CD4-positive, alpha-beta T cell treated with Interleukin-17A for 1 hour (primary cell): Measurements from ENCODE around the gene ITGB1BP1.

Experiments used
- DNase-seq: peaks from one replicate; pipeline ENCODE4 v3.0.0-alpha.2; 2020

ITGB1BP1 gene

DNA sequence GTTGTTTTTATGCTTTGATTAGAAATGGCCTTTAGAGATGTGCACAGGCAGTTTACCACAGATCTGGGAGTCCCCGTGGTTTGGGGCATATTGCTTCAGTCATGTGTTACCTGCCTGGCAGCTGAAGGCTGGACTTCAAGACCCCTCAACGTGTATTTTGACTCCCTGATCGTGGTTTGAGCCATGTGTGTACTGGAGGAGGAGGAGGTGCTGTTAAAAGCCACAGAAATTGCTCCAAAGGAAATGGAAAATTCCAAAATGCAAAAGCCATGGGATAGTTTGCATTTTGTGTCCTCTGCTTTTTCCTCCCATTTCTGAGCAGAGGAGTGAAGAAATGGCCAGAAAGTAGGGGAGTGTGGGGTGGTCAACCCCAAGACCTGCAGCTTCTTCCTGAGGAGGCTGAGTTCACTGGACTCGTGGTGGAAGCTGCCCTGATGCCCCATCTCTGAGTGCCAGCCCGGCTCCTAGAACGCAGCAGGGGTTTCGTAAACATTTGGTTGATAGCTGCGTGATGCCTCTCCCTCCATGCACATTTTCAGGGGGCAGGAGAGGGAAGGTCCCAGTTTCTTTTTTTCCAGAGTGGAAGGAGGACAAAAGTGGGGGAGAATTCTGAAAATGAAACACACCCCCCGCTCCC, 45.7 kb downstream of the ITGB1BP1 start:
- DNase-seq = no peak

DNA sequence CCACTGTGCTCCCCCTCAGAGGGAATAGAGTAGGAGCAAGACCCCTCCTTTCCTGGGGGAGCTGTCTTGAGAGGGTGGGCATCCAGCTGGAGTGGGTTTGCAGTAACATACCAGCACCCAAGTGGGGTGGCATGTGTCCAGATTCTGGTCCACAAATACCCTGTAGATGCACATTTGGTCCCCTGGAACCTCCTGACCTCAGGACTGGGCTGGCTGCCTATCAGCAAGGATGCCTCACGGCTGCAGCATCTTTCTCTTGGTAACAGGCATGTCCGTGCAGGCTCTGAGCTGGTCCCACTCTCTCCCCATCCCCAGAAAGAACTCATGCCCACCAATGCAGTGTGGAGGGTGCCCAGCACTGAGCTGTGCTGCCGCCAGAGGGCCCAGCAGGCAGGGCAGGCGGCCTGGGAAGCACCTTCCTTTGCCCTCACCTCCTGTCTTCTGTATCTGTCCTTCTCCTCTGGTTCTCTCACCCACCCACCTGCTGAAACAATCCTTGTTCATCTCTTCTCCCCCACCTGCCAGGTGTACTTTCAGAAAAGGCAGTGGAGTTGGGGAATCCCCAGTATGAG, 47.4 kb downstream of the ITGB1BP1 start:
- no peak for DNase-seq

DNA sequence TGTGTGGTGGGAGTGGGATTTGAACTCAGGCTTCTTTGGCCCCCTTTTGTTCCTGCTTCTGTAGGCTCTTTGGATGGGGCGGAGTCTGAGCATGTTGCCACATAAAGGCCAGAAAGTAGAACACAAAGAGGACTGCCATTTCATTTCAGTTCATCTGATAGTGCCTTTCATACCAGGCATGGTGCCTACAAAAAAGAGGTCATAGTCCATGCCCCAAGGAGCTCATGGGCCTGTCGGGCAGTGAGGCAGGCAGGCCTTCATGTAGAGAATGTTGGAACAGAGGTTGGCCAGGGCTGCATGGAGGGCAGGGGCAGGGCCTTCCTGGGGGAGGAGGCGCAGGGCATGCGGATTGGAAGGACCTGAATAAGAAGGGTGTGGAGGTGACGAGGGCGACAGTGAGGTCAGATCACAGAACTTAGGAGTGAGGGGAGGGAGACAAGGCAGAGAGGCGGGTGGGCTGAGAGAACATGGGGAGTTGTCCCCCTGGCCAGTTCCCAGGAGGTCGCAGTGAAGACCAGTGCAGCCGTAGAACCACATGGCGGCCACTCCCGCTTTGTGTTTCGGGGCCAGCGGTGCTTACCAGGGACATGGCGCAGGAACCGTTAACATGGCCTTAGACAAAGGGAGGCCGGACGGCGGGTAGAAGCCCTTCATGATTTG, 49.1 kb downstream of the ITGB1BP1 start:
- no peak for DNase-seq

DNA sequence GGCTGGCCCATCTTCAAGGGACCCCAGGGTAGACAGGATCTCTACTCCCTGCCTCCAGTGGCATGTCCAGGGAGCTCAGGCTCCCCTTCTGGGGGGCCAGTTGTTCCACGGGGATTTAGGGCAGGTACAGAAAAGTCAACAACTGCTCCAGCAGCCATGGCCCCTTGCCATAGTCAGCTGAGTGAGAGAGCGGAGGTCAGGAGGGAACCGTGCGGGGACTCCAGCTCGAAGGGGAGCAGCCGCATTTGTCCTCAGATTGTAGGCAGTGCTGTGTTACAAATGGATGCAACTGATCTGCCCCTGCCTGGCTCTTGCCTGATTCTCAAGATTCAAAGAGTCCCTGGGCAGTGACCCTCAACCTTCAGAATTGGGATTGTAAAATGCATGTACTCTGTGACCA, 49.9 kb downstream of the ITGB1BP1 start:
- no peak for DNase-seq

DNA sequence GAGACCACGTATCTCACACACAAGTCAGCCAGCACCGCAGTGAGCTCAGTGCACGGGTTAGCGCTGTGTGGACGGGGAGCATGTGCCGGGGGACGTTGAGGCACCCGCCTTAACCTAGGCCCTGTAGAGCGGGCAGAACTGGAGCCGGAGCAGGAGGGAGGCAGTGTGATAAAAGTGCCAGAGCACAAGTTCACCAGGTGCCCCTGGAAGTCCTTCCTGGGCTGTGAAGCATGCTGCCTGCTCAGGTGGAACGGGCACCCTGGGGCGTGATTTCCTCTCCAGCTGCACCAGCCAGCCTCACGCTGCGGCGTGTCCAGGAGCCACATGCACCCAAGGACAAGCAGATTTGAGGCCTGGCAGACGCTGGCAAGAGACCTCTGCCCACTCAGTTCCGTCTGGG, 50.3 kb downstream of the ITGB1BP1 start:
- DNase-seq = no peak

DNA sequence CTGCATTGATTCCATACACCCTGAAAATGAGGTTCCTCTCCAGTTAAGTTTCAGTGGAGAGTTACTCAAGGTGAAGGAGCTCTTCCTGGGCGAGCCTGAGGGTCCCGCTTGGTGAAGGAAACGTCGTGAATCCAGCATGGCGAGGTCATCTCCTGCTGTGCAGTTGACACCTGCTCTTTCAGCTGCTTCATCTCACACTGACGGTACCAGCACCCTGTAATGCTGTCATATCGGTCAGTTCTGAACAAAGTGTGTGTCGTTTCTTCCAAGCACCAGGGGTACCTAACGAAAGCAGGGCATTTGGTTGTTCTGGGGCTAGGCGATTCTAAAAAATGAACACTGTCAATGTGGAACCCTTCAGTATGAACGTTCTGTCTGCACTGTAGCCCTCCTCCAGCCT, 52.6 kb downstream of the ITGB1BP1 start:
- no peak for DNase-seq

DNA sequence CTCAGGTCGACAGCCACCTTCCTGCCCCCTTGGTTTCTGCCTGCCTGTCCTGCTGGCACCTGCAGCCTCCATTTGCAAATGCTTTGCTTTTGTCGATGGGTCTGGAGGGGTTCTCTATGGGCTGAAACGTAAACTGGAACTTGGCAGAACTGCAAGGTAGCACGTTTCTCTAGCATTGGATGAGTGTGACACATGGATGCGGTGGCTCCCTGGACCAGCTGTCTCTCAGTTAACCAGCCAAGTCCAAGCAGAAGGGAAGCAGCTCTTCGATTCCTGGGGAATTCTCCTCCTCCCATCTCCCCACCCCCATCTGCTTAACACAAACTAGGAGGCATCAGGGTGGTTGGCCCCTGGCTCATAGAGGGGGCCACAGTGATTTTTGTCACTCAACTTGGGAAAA, 57.3 kb downstream of the ITGB1BP1 start:
- DNase-seq = no peak

DNA sequence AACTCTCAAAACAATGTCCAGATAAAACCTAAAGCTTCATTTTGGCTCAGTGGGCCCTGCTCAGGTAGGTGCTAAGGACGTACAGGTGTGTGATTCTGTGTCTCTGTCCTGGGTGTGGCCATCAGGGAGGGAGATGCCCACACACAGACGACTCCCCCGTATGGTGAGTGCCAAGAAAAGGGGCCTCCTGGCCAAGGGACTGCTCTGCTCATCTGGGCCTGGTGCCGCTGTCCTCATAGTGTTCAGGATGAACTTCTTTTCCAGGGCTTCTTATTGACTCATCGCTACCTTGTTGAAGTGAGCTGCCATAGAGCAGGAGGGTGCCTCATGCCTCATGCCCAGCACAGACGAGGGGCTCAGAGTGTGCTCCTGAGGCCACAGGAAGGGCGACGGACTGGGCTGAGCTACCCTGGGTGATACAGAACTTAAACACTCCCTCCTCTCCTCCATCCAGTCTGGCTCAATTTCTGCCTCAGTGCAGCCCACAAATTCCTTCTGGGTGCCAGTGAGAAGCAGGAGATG, 57.8 kb downstream of the ITGB1BP1 start:
- no peak for DNase-seq

DNA sequence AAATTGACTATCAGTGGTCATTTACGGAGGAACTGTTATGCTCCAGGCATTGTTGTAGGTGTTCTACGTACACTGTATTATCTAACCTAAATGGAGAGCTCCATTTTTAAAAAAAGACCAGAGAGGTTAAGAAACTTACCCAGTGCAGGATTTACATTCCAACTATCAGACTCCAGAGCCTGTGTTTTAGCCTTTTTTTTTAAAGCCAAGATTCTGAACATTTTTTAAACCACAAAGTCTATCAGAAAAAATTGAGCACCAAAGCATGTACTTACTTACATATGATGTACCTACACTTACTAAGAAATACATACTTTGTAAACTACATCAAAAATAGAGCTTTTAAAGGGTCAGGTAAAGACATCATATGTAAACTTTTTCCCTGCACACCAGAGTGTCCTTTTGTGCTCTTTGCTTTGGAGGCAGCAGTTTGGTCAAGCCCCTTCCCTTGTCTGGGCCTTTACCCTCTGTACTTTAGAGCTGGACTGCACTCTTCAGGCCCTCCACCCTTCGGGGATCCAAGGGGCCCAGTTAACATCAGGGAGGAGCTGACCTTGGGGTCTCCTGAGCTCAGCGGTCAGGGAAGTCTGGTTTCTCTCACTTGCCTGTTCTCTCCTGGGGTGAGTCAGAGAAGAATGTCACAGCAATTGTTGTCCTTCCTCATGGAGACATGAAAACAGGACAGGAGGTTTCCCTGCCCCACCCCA, 58.4 kb downstream of the ITGB1BP1 start:
- DNase-seq = no peak

DNA sequence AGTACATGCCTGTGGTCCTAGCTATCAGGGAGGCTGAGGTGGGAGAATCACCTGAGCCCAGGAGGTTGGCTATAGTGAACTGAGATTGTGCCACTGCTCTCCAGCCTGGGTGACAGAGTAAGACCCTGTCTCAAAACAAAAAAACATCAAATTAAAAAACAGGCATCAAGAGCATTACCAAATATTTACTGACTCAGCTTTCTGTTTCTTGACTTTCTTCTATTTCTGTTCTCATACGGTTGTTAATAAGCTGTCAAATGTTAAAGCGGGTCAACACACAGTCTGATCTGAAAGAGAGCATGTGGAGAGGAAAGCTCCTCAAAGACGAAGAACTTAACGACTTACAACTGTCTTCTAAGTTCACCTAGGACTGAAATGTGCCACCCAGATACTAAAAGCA, 59.0 kb downstream of the ITGB1BP1 start:
- no peak for DNase-seq

DNA sequence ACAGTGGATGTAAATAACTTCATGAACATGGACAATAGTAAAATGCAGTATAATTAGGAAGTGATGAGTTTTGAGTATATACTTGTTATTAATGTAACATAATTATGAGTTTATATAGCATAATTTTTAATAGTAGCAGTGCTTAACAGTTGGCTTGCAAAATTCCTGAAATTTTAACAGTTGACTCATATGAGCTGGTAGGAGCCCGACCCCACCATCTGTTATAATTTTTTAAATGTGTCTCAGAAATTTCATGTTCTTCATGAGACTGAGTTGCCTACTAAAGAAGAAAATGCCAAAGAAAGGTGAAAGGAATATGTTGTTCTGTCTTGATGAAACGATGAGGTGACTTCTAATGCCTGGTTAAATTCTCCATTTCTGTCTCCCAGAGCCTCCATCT, 62.6 kb downstream of the ITGB1BP1 start:
- DNase-seq = no peak

DNA sequence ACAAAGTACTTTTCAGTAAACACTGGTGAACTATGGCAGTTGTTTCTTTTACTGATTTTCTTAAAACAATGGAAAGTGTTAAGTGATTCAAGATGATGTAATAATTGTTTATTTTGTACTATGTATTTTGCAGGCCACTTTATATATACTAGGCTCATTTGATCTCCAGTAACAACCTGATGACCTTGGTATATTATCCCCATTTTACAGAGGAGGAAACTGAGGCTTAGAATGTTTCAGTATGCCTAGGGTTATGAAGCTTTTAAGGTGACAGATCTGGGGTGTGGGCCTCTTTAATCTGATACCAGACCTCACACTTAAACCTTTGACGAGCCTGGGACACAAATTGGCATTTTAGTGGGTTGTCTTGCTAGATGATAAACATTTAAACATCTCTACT, 63.2 kb downstream of the ITGB1BP1 start:
- no peak for DNase-seq

DNA sequence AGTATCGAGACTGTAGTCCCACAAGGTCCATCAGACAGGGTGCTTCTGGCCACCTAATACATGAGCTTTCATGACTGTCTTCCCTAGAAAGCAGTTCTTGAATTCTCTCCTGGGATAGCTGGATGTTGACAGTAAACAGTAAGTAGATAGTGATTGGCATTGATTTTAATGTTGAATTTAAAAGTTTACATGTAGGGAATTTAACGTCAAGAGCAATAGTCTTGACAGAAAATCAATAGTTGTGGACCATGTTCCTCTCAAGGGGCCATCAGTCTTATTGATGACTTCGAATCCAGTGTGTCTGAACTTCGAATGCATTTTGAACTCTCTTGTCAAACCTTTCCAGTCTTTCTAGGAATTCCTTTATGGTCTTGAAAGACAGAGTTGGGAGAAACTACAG, 63.9 kb downstream of the ITGB1BP1 start:
- no peak for DNase-seq

DNA sequence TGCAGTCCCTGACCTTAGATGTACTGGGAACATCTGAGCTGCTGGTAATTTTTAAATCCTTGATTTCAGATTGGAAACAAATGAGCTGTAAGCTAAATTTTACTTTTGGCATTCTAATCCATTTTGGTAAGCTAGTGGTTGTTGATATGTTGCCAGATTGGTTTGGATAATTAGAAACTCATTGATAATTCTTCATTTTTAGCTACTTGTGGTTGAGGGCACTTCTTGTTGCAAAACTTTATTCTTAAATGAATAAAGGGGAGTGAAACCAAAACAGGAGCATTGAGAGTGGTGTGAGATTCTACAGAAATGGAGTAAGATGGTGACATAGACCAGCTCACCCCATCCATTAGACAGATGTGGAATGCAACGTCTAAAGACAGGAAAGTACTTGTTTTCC, 64.5 kb downstream of the ITGB1BP1 start:
- no peak for DNase-seq

DNA sequence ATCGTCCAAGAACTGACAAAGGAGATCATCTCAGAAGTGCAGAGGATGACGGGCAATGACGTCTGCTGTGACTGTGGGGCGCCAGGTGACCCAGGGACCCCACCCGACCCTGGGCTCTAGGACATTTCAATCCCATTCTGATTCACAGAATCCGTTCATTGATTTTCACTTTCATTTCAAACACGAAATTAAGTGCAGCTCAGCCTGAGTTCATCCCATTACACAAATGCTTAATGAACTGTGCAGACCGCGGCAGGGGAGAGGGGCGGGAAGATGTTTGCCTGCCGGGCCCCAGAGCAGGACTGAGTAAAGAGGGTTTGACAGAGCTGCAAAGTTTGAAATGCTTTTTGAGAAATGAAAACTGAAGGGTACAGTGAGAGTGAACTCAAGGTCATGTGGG, 67.1 kb downstream of the ITGB1BP1 start:
- DNase-seq = no peak

DNA sequence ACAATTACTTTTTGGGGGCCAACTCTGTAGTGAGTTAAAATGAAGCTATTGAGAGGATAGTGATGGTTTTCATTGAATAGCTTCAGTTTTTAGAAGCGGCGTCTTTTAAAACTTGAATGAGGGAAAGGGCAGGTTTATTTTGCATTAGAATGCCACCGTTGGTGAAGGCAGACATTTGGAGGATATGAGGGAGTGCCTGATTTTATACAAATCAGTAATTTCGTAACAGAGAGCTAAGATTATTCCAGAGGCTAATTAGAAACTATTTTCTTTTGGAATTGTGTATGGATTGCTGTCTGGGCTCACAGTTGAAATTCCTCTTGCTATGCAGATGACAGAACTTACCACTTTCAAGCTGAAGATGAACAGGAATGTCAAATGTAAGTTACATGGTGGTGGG, 67.6 kb downstream of the ITGB1BP1 start:
- no peak for DNase-seq

DNA sequence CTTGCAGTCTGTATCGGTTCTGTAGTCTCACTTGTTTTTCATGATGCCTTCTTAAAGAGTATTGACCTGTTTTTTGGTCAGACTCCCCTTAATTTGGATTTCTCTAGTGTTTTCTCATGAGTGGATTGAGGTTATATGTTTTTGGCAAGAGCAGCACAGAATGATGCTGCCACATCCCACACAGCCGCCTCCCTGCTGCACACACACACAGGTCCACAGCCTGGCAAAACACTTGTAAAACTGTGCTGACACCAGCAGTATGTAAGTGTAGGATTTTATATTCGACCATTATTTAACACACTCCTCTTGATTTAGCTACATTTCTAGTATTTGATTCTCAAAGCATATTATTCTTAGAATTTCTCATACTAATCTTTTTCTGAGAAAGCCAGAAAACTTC, 68.1 kb downstream of the ITGB1BP1 start:
- DNase-seq = no peak

DNA sequence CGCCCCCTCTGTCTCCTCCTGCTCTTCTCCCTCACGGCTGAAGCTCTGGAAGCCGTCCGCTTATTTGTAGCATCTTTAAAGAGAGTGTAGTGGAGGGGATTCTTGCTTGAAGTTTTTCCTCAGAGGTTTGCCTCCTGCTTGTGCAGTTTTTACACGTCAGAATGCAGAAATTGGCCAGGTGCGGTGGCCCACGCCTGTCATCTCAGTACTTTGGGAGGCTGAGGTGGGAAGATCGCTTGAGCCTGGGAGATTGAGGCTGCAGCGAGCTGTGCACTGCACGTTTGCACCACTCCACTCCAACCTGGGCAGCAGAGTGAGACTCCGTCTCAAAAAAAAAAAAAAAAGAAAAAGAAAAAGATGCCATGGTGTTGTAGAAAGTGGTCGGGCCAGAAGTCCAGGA, 69.0 kb downstream of the ITGB1BP1 start:
- DNase-seq = no peak
